GM19468 (cell line): ENCODE results near the gene ACAA2.

Source experiments
- ATAC-seq: cut with Tn5 transposase; IDR thresholded peaks from one replicate; pipeline ENCODE4 v1.9.1; 2021; ENCODE audit warnings: mild to moderate bottlenecking, moderate library complexity, moderate number of reproducible peaks; ENCODE audit not compliant: unreplicated experiment; ENCODE audit errors: extremely low read depth

The ACAA2 gene

DNA sequence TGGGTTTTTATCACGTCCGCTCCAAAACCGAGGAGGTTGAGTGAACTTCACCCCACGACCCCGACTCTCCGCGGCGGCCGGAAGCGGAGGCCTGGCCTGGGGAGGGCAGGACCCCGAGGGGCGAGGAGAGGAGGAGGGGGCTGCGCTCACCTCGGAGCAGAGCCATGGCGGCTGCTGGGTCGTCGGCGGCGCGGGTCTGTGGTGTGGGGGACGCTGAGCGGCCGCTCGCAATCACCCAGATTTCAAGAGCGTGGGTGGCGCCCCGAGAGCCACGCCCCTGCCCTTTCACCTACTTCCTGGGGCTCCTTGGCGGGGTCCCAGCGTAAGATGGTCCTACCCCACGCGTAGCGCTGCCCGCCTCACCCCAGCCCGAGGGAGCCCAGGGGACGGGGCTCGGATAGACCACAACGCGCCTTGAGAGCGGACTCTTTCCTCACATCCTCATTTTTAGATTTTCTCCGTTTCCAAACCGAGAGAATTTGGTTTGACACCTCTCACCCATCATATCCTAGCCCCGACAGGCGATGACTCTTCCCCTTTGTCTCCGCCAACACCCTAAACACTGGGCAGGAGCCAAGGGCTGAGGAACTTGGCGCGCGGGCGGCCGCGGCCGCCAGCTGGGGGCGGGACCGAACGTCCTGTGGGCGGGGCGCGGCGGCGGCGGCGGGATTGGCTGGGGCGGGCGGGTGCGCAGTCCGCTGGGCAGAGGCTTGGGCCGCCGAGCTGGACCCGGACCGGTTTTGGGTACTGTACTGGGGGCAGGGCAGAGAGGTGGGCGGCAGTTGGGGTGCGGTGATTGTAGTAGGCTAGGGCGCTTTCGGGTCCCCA lies at the start of gene ACAA2:
Gene ACAA2 (minus strand): TSS at position 215 of the 828 bp plus-strand sequence. CDS start 49 bp downstream, at position 166.
- ATAC-seq, result peak; percentile 80

DNA sequence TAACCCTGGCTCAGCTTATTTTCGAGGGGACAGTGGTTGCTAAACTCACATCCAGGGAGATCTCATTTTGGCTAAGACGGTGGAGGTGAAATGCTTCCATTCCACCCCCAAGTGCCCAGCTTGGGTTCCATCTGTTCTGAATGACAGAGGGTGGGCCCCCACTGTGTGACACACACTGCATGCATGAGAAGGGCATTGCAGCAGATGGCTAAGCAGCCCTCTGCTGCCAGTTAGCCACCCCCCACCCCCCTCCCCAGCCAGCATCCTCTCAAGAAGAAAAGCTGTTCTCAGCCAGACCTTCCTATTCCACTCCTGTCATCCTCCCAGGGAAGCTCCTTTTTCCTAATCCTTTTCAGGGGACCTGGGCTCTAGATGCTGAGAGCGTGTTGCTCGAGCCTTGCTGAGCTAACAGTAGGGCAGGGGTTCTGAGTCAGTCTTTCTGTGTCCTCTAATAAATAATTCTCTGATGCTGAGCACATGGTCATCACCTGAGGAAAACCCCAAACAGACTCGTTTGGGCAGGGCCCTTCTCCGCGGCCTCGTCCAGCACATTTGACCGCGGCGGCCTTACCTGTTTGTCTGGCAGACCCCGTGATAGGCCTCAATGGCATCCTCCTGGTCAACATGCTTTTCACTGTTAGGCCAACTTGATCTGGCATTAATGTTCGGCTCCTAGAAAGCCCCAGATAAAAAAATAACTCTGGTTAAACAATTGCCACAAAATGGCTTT lies 49.5 kb upstream of the ACAA2 start:
- no peak for ATAC-seq

DNA sequence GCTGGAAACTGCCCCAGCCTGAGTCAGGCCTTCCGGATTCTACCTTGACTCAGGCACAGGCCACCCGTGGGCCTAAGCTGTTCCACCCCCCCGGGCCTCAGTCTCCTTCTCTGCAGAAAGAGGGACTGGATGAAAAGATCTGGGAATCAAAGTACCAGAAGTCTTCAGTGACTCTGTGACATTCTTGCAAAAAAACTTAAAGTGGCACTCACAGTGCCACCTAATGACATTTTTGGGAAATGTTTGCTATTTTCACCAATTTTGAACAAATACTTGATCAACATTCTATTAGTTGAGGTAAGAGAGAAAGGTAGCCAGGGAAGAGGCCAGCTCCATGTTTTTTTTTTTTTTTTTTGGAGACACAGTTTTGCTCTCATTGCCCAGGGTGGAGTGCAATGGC lies 48.3 kb upstream of the ACAA2 start:
- ATAC-seq, result no peak

DNA sequence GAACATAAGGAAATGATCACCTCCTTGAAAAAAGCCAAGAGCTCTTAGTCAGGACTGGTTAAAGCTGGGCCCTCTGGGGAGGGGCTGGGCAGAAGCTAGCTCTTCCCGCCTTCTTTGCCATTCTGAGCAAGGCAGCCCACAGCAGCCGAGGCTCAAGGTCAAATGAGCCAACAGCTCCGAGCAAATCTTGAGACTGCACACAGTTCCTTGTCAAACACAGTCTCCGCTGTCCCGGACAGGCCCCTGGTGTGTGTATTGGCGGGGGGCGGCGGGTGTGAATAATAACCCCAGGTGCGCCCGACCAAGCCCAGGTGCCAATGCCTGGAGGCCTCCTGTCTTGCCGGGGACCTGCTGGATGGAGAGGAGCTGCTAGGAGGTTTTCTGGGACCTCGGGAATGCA lies 46.4 kb upstream of the ACAA2 start:
- no peak for ATAC-seq

GRCh38 chr18:49859021-49859359 lies 45.7 kb upstream of the ACAA2 start:
- no peak for ATAC-seq

DNA sequence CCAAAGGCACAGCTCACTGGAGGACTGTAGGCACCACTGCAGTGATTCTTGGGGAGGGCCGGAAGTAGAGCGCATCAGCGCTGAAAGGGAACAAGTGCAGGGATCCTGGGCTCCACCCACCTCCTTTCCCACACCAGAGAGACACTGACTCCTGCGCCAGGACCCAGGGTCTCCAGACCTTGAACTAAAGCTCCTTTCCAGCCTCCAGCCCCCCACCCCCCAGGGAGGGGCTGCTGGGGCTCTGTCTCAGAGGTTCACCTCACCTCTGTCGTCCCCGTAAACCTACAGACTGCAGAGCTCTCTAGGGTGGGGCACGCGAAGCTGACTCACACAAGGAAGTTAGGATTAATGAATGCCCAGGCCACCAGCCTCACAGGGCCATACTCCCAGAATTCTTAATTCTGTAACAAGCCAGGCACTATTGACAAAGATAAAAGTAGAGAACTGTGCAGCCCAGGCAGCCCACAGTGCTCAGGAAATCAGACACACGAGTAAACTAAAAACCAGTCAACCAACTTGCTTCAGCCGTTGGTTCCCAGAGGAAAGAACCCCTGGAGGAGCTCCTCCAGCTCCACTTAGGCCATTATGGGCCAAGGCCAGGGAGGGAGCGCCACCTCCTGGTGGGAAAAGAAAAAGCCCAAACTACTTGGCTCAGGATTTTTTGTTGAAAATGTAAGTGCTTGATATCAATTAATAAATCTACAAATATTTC lies 45.1 kb upstream of the ACAA2 start:
- no peak for ATAC-seq

DNA sequence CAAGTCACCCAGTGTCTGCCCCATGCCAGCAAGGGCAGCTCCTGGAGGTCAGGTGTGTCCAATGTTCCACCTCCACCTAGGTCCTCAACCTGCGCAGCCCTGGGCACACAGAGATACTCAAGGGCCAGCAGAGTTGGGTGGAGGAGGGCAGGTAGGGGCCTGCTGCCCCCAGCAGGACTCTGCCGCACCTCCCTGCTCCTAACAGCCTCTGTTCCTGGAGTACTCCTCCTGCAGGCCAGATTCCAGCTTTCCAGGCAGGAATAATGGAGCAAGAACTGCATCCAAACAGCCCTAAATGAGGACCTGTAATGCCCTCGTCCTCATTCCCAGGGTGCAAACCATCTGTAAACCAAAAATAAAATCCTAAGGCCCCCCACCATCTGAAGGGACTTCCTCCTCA lies 44.4 kb upstream of the ACAA2 start:
- no peak for ATAC-seq

DNA sequence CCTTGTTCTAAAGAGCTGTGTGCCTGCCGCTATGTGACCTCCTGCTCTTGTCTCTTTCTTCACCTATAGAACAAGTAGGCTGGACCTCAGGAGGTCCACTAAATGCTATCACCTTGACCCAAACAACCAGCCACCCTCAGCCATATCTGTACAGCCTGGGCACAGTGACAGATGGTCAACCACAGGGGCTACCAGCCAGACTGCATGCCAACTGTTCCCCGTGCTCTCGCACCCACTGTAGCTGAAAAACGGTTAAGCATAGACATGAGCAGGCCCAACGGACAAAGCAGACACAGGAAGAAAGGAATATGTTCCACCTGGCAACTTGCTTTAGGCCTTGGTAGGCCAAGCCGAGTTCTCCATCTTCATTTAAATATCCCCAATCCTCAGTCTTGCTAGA lies 43.2 kb upstream of the ACAA2 start:
- no peak for ATAC-seq

GRCh38 chr18:49855711-49856415 lies 42.5 kb upstream of the ACAA2 start:
- ATAC-seq, result no peak

DNA sequence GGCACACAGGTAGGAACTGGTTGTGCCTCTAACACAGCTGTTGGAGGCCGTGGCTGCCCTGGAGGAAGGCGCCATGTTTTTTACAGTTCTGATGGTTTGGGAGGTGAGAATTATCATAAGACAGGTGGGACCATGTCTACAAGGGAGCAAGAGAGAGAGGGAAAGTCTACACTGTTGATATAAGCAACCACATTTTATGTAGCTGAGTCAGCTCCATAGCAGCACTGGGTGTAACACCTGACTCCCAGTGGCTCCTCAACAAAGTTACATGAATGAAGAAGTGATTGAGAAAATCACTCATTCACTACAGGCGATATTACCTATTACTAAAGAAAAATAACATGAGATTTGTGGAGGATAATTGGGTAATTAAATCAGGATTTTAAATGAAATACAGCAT lies 41.3 kb upstream of the ACAA2 start:
- no peak for ATAC-seq

GRCh38 chr18:49853436-49853835 lies 40.1 kb upstream of the ACAA2 start:
- ATAC-seq, result no peak

GRCh38 chr18:49853011-49853410 lies 39.7 kb upstream of the ACAA2 start:
- no peak for ATAC-seq

DNA sequence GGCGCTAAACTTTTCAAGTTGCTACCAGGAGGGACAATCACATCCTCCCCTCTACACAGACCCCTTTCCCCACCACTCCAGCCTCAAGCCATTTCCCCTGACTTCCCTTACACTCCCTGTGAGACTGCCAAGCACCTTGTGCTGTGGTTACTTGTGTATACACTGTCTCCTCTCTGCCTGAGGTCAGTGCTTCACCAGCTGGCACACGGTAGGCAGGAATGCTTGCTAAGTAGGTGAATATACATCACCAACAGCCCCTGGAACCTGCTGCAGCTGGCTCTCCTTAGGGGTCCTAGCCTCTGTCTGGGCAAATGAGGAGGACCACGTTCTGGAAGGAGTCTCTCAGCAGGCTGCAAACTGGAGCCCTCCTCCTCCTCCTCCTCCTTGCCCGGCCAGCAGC lies 38.3 kb upstream of the ACAA2 start:
- ATAC-seq, result no peak

DNA sequence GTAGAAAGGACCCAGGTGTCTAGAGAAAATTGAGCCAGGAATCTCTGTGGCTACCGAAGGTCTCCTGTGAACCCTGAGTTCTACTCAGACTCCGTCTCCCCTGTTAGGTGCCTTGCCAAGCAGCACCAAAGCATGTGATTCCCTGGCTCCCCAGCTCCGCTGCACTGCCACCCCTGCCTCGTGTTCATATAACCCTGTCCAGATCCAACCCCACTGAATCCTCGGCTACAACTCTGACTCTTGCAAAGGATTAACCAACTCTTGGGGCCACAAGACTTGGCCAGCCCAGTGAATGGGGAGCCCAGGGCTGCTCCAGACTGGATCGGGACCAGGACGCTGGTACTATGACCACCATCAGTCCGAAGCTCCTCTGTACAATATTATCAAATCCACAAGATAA lies 37.3 kb upstream of the ACAA2 start:
- ATAC-seq, result no peak

GRCh38 chr18:49849331-49850217 lies 36.2 kb upstream of the ACAA2 start:
- no peak for ATAC-seq

GRCh38 chr18:49848115-49848514 lies 34.8 kb upstream of the ACAA2 start:
- ATAC-seq, result no peak

- ATAC-seq, result no peak
Measured at GRCh38 chr18:49847524-49847923, 34.2 kb upstream of the ACAA2 start.

DNA sequence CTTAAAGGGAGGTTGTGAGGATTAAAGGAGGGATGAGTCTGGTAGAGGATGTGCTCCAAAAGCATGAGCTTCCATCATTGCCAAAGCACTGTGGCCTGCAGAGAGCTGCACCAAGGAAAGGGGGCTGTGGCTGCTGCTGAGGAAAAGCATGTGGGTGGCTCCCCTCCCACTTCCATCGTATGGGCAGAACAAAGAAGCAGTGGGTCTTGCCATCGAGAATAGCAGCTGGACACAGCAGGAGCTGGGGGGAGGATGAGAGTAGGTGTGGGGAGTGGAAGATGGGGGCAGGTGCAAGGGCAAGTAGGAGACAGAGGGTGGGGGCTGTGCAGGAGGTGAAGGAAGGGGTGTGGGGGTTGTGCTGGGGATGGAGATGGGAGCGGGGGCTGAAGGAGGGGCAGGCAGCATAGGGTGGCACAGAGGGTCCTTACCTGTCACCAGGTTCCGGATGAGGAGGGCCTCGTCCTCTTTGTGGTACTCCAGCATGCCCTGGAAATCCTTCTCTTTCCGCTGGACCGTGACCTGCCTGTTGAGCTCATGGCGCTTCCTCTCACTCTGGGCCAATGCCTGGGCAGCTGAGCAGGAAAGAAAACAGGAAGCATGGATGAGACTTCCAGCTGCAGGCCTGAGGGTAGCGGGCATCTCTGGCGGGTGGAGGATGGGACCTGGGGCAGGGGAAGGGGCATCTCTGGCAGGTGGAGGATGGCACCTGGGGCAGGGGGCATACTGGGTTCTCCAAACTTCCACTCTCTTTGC lies 33.6 kb upstream of the ACAA2 start:
- ATAC-seq, result no peak

DNA sequence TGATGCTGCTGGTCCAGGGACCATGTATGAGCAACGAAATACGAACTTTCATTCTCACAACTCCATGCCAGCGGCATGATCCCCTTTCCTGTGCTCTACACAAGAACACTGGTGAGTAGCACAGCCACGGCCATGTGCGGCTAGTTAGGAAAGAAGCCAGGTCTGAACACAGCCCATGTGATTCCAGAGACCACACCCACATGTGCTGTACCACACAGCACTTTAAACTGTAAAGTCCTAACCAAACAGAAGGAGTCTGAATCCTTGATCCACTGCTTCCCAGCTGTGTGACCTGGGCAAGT lies 33.0 kb upstream of the ACAA2 start:
- no peak for ATAC-seq
